Measurements from ENCODE around the gene SMC6. TPM values are rescaled to one million over a fixed set of nuclear protein-coding genes. Genes with fewer than 3 reads are reported as not detected.

The SMC6 gene
- total RNA-seq, 1 experiment from 2014 or later: 41.3 TPM

DNA sequence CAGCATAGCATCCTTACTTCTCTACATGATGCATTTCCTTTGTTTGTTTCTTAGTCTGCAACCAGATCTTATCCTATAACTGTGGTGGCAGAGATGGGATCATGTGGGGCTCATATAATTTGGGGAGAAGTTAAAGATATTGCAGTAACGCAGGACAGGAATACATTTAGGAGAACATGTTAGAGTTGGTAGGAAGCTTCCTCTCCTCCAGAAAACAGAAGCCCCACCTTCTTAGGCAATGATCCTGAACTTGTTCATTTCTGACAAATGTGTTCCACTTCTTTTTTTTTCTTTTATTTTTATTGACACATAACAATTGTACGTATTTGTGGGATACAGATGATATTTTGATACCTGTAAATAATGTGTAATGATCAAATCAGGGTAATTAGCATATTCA lies 113.2 kb downstream of the SMC6 start:
- no peak overlapping the region for H3K27ac Mint-ChIP-seq (ENCODE audit: unreplicated experiment)
- H3K36me3 ChIP-seq (ENCODE audit: control insufficient read depth, insufficient read depth, low read length): no peaks in the 10 kb centered on the region
- no peaks in the 10 kb centered on the region for H3K4me1 ChIP-seq
- no peak for DNase-seq
- no peaks in the 10 kb centered on the region for H3K4me1 Mint-ChIP-seq (ENCODE audit: low read depth, unreplicated experiment)
- no peak for TF ChIP-seq CTCF (IDR thresholded peaks at IDR 0.05; ENCODE audit: insufficient read depth in 1 of 2, low read depth in 1 of 2, low read length in 1 of 2, severe bottlenecking in 1 of 2, unreplicated experiment in 1 of 2)
- no TSS peak for BruUV-seq (replicated peaks)
- intact Hi-C loops (cut with micrococcal nuclease; ENCODE audit: unreplicated experiment): no loop called here
- no peaks in the 10 kb centered on the region for H3K9me3 ChIP-seq
- H3K36me3 Mint-ChIP-seq (ENCODE audit: insufficient read depth, unreplicated experiment): peaks cover 4% of the 10 kb centered on the region
- H3K9me3 Mint-ChIP-seq (ENCODE audit: unreplicated experiment): no peaks in the 10 kb centered on the region
- CTCF ChIA-PET: no interaction called here
- no peak overlapping the region for H3K4me3 ChIP-seq (ENCODE audit: low read depth, low read length)
- H3K27me3 Mint-ChIP-seq (ENCODE audit: insufficient read depth, unreplicated experiment): no peaks in the 10 kb centered on the region
- no peaks in the 10 kb centered on the region for H3K27me3 ChIP-seq (replicated peaks; ENCODE audit: control insufficient read depth, insufficient read depth, low read length)
- POLR2A ChIA-PET: no interaction called here
- no peak overlapping the region for H3K4me3 Mint-ChIP-seq (ENCODE audit: unreplicated experiment)

GRCh38 chr2:17638196-17638743 lies 115.3 kb downstream of the SMC6 start:
- H3K27ac Mint-ChIP-seq (ENCODE audit: unreplicated experiment): no peak overlapping the region
- H3K36me3 Mint-ChIP-seq (ENCODE audit: insufficient read depth, unreplicated experiment): peaks cover 4% of the 10 kb centered on the region
- BruUV-seq (replicated peaks): no TSS peak
- Histone ChIP-seq H3K27me3 (replicated peaks; ENCODE audit: control insufficient read depth, insufficient read depth, low read length) (no peaks in the 10 kb centered on the region), H3K9me3 (no peaks in the 10 kb centered on the region), H3K4me1 (no peaks in the 10 kb centered on the region), H3K36me3 (ENCODE audit: control insufficient read depth, insufficient read depth, low read length) (no peaks in the 10 kb centered on the region), H3K4me3 (ENCODE audit: low read depth, low read length) (no peak overlapping the region)
- H3K4me1 Mint-ChIP-seq (ENCODE audit: low read depth, unreplicated experiment): no peaks in the 10 kb centered on the region
- ChIA-PET CTCF (no interaction called here), POLR2A (no interaction called here)
- no peaks in the 10 kb centered on the region for H3K9me3 Mint-ChIP-seq (ENCODE audit: unreplicated experiment)
- no peak for TF ChIP-seq CTCF (IDR thresholded peaks at IDR 0.05; ENCODE audit: insufficient read depth in 1 of 2, low read depth in 1 of 2, low read length in 1 of 2, severe bottlenecking in 1 of 2, unreplicated experiment in 1 of 2)
- no peak for DNase-seq
- H3K27me3 Mint-ChIP-seq (ENCODE audit: insufficient read depth, unreplicated experiment): no peaks in the 10 kb centered on the region
- intact Hi-C loops (cut with micrococcal nuclease; ENCODE audit: unreplicated experiment): no loop called here
- no peak overlapping the region for H3K4me3 Mint-ChIP-seq (ENCODE audit: unreplicated experiment)

DNA sequence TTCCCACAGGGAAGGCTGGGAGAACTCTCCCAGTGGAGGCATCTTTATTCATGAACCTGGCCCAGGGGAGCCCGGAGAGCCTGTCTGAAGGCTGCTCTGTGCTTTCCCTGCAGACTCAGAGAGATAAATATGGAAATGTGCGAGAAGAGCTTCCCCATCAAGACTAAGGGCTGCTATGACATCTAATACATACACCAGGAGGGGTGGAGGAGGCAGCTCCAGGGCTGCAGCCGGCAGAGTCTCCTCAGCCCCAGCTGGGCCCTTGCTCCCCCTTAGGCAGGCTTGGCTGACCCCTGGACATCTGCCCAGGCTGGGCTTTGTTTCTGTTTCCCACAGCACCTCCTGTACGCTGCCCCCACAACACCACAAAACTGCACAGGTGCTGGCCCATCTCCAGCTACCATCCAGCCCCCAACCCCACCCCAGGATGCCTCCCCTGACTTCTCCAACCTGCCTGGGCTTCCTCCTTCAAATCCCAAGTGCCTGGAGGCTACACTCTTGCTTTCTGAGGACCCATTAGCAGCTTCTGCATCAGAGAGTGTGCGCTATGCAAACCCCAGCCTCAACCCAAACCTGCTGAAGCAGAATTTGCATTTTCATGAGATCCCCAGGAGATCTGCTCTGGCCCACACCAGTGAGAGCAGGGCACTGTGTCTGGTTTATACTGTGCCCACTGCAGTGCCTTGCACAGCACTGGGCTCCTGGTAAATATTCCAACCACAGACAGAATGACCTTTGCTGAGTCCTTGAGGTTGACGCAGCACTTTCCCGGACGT lies 116.3 kb downstream of the SMC6 start:
- no peaks in the 10 kb centered on the region for H3K4me1 Mint-ChIP-seq (ENCODE audit: low read depth, unreplicated experiment)
- Histone ChIP-seq H3K9me3 (no peaks in the 10 kb centered on the region), H3K4me1 (no peaks in the 10 kb centered on the region), H3K27me3 (replicated peaks; ENCODE audit: control insufficient read depth, insufficient read depth, low read length) (no peaks in the 10 kb centered on the region), H3K36me3 (ENCODE audit: control insufficient read depth, insufficient read depth, low read length) (no peaks in the 10 kb centered on the region), H3K4me3 (ENCODE audit: low read depth, low read length) (no peak overlapping the region)
- no peaks in the 10 kb centered on the region for H3K27me3 Mint-ChIP-seq (ENCODE audit: insufficient read depth, unreplicated experiment)
- intact Hi-C loops (cut with micrococcal nuclease; ENCODE audit: unreplicated experiment): no loop called here
- no peaks in the 10 kb centered on the region for H3K9me3 Mint-ChIP-seq (ENCODE audit: unreplicated experiment)
- no peaks in the 10 kb centered on the region for H3K36me3 Mint-ChIP-seq (ENCODE audit: insufficient read depth, unreplicated experiment)
- POLR2A ChIA-PET: no interaction called here
- CTCF ChIA-PET: no interaction called here
- no peak for TF ChIP-seq CTCF (IDR thresholded peaks at IDR 0.05; ENCODE audit: insufficient read depth in 1 of 2, low read depth in 1 of 2, low read length in 1 of 2, severe bottlenecking in 1 of 2, unreplicated experiment in 1 of 2)
- H3K4me3 Mint-ChIP-seq (ENCODE audit: unreplicated experiment): no peak overlapping the region
- no peak overlapping the region for H3K27ac Mint-ChIP-seq (ENCODE audit: unreplicated experiment)
- BruUV-seq (replicated peaks): no TSS peak
- no peak for DNase-seq

Data from Caco-2 (cell line).